GM20000 (cell line): Measurements from ENCODE around the gene GDNF.
A peak's percentile ranks its signal among the peaks of the same experiment; 100 is the strongest.
"Not testable (repeated sequence)": the region's sequence is repeated elsewhere in the genome, so short reads cannot be mapped to it uniquely, and the experiment has no call there.

Experiments used
- DNase-seq: peaks from one replicate; pipeline ENCODE4 v3.0.0; 2012; ENCODE audit warnings: low spot score
- TF ChIP-seq, protein P1 (sequence below): IDR thresholded peaks from 2 replicates; pipeline ENCODE4 v1.5.1; 2012; ENCODE audit warnings: mild to moderate bottlenecking, control low read depth; ENCODE audit errors: extremely low read depth, missing control alignments

GDNF gene

DNA sequence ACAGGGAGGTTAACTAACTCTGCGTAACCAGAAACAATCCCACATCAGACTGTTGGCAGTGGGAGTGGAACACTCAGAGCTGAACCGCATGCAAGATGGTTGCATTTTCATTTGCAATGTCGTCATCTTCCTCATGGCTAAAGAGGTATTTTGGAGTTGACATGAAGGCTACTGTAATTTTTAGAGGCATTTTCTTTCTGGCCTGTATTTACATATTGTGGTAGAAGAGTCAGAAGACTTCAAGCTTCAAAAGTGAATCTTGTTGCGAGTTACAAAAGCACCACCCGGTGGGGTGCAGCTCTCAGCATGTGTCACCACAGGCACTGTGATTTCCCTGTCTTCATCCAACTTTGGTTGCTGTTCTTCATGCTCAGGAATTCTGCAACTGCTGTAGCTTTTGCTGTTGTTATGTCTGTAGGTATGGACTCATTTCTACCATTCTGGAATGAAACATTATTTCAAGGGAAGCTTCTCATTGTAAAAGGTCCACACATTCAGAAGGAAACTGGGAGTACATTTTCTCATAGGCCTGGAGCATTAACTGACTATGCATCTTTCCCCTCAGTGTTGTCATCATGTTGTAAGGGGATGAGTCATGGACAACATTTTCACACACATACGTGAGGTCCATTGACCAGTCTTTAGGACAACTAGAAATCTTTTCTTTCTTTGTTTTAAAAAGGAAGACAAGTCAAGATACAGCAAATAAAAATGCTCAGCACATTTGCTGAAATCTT is 35.4 kb upstream of the GDNF start:
- no peak for DNase-seq
- TF ChIP-seq, protein P1, sequence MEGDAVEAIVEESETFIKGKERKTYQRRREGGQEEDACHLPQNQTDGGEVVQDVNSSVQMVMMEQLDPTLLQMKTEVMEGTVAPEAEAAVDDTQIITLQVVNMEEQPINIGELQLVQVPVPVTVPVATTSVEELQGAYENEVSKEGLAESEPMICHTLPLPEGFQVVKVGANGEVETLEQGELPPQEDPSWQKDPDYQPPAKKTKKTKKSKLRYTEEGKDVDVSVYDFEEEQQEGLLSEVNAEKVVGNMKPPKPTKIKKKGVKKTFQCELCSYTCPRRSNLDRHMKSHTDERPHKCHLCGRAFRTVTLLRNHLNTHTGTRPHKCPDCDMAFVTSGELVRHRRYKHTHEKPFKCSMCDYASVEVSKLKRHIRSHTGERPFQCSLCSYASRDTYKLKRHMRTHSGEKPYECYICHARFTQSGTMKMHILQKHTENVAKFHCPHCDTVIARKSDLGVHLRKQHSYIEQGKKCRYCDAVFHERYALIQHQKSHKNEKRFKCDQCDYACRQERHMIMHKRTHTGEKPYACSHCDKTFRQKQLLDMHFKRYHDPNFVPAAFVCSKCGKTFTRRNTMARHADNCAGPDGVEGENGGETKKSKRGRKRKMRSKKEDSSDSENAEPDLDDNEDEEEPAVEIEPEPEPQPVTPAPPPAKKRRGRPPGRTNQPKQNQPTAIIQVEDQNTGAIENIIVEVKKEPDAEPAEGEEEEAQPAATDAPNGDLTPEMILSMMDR = no peak

DNA sequence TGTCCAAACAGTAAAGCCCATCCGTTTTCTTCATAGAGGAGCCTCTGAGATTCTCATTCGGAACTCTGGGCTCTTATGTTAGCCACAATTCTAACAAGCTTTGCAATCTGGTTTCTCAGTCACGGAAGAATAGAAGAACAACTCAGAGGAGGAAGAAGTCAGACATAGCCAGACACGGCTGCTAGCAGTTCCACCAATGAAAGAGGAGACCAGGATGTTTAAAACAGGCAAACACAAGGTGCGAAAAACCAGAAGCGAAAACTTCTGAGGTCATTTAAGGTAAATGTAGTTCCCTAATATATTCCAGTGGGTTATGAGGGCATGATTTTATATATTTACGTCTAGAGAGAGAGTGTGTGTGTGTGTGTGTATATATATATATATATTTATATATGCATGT is 34.1 kb upstream of the GDNF start:
- DNase-seq = no peak
- TF ChIP-seq, protein P1 = no peak

DNA sequence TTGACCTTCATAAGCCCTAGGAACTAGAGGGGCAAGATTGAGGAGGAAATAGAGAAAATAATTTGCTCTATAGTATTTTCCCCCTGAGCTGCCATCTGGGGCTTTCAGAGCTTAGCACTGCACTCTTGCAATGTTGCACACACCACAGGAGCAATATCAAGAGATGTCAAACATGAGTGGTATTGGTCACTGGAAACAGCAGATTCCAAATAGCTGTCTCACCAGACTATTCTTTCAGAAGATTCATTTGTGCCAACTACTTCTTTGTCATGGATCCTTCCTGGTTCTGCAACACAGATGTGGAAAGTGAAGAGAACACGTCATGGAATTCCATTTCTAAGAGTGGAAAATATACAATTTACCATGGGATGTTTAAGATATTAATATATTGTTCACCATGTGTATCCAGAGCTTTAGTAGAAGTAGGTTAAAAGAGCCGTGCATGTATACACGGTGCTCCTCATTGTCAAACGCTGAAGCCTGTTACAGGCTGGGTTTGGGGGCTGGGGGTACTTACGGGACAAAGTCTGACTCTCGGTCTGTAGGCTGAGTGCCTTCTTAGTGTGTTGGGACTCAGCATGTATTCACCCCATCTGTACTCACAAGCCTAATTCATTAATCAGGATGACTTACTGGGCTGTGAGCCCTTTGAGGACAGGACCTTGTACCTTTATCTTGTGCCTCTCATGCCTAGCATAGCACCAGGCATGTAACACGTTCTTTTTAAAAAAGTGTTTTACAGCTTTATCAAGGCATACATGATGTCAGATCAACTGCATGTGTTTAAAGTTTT is 31.4 kb upstream of the GDNF start:
- DNase-seq = no peak
- TF ChIP-seq, protein P1 = no peak

DNA sequence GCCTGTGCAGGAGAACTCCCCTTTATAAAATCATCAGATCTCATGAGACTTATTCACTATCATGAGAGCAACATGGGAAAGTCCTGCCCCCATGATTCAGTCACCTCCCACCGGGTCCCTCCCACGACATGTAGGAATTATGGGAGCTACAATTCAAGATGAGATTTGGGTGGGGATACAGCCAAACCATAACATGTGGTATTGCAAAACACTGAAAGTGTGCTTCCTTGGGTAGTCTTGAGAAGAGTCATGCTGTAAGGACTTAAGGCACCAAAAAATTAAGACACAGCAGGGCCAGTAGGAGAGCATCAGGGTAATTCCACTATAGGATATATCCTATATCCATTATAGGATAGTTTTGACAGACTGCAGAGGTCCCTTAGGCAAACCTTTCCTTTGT is 29.4 kb upstream of the GDNF start:
- TF ChIP-seq, protein P1 = no peak
- DNase-seq = no peak

DNA sequence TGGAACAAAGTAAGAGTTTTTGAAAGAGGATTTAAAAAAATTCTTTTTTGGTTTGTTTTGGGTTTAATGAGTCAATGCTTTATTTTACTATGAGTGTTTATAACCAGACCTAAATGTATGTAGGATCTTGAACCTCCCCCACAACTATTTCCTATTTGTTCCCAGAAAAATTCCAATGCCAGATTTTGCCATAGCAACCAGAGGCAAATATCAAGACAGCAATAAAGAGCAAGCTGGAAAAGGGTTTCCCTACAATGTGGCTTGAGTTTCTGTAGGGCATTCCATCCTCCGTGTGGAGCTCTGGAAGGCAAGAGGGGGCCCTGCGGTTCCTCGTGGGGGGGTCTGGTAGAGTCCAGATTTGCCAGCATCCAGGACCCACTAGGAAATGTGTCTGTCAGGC is 27.8 kb upstream of the GDNF start:
- DNase-seq = no peak

DNA sequence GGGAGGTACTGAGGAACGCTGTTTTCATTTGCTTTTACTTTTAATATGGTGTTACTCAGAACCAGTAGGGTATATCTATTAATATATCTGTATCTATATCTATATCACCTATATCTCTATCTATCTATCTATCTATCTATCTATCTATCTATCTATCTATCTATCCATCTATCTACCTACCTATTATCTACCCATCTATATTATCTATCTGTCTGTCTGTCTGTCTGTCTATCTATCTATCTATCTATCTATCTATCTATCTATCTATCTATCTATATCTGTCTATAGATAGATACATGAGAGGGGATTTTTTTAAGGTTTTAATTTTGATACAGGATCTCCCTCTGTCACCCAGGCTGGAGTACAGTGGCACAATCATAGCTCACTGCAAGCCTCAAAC is 23.1 kb upstream of the GDNF start:
- not testable (repeated sequence) for DNase-seq

More for the DNA sequence above, 27.8 kb upstream of the GDNF start:
- TF ChIP-seq, protein P1 = no peak

DNA sequence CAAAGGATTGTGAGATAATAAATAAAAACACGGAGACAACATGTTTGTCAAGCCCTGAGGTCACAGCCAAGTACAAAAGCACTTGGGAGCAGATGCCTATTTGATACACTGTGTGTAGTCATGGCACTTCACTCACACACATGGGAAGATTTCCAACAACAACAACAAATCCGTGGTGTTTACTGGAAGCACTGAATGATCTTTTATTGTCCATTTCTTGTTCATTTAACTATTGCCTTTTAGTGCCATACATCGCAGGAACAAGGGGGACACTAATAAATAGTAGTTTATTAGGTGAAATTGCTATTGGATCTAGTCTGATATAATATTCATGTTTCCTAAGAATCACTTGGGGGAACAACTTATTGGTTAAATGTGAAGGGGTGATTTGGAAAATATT is 20.4 kb upstream of the GDNF start:
- DNase-seq = no peak
- TF ChIP-seq, protein P1 = no peak

DNA sequence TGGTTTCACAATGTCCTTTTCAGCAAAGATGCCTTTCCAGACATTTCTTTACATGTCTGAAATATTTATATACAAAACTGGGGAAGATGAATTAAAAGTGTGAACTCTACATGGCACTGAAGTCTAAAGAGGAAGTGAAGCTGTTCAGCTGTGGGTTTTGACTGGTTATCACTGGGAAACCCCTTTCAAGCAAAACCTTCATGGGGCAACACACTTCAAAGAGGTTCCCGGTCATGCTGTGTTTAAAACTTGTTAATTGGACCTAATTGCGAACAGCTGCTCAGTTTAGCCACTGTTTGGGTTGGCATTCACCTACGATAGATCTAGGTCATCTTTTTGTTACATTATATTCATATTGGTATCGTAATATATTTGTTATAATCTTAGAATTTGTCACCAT is 20.0 kb upstream of the GDNF start:
- DNase-seq = peak; percentile 69
- TF ChIP-seq, protein P1 = no peak
